GM23338 (cell line): ENCODE measurements around the gene FUT8. TPM values are rescaled to one million over a fixed set of nuclear protein-coding genes. Genes with fewer than 3 reads are reported as not detected.

Experiments used
- ATAC-seq: fragments of 200-7000 bp; cut with Tn5 transposase; 3 replicates; pipeline ENCODE4 v1.9.1; 2020
- DNase-seq: peaks from one replicate; pipeline ENCODE4 v3.0.0-alpha.2; 2015; ENCODE audit warnings: low spot score
- H2AFZ ChIP-seq: fragments of 200-600 bp; sonication (generic); 2 replicates; pipeline ENCODE4 v1.8.0; 2016; ENCODE audit warnings: antibody characterized with exemption, mild to moderate bottlenecking, moderate library complexity
- H3F3A ChIP-seq: fragments of 200-600 bp; sonication (generic); replicated peaks from 2 replicates; pipeline ENCODE4 v1.8.0; 2017; ENCODE audit warnings: antibody characterized with exemption, mixed run types, low read depth
- H3K27ac ChIP-seq: fragments of 200-600 bp; sonication (generic); 2 replicates; pipeline ENCODE4 v1.6.1; 2016; ENCODE audit warnings: low read depth
- H3K27me3 ChIP-seq: fragments of 200-600 bp; sonication (generic); 2 replicates; pipeline ENCODE4 v1.8.0; 2016; ENCODE audit warnings: mild to moderate bottlenecking, mixed run types, moderate library complexity; ENCODE audit not compliant: insufficient read depth
- H3K36me3 ChIP-seq: fragments of 200-600 bp; sonication (generic); 2 replicates; pipeline ENCODE4 v1.8.0; 2016; ENCODE audit warnings: mild to moderate bottlenecking; ENCODE audit not compliant: insufficient read depth
- H3K4me1 ChIP-seq: fragments of 200-600 bp; sonication (generic); 2 replicates; pipeline ENCODE4 v1.8.0; 2016; ENCODE audit warnings: mild to moderate bottlenecking, moderate library complexity; ENCODE audit not compliant: insufficient read depth
- H3K4me2 ChIP-seq: fragments of 200-600 bp; sonication (generic); 2 replicates; pipeline ENCODE4 v1.7.1; 2017; ENCODE audit warnings: mixed run types
- H3K4me3 ChIP-seq: fragments of 200-600 bp; sonication (generic); 2 replicates; pipeline ENCODE4 v1.6.1; 2016; ENCODE audit warnings: mixed run types
- H3K79me2 ChIP-seq: fragments of 200-600 bp; sonication (generic); replicated peaks from 2 replicates; pipeline ENCODE4 v1.8.0; 2017; ENCODE audit warnings: mild to moderate bottlenecking; ENCODE audit not compliant: insufficient read depth
- H3K9me2 ChIP-seq: fragments of 200-600 bp; sonication (generic); 2 replicates; pipeline ENCODE4 v1.8.0; 2017; ENCODE audit not compliant: insufficient read depth
- H4K20me1 ChIP-seq: fragments of 200-600 bp; sonication (generic); replicated peaks from 2 replicates; pipeline ENCODE4 v1.8.0; 2017; ENCODE audit warnings: mild to moderate bottlenecking; ENCODE audit not compliant: insufficient read depth
- H3K27ac Mint-ChIP-seq: 2 replicates; pipeline ENCODE4 v1.8.0; 2020; ENCODE audit warnings: inconsistent platforms, mild to moderate bottlenecking, moderate library complexity, mixed read lengths
- H3K27me3 Mint-ChIP-seq: 3 replicates; pipeline ENCODE4 v1.8.0; 2022; ENCODE audit warnings: low read depth, mild to moderate bottlenecking, moderate library complexity, mixed read lengths, inconsistent platforms; ENCODE audit not compliant: insufficient read depth, poor library complexity
- H3K36me3 Mint-ChIP-seq: 3 replicates; pipeline ENCODE4 v1.8.0; 2021; ENCODE audit warnings: low read depth, mild to moderate bottlenecking, inconsistent platforms, moderate library complexity, mixed read lengths
- H3K4me1 Mint-ChIP-seq: 3 replicates; pipeline ENCODE4 v1.8.0; 2020; ENCODE audit warnings: mild to moderate bottlenecking, inconsistent platforms, mixed read lengths
- H3K4me3 Mint-ChIP-seq: 3 replicates; pipeline ENCODE4 v1.8.0; 2021; ENCODE audit warnings: moderate library complexity, mild to moderate bottlenecking, inconsistent platforms, mixed read lengths
- H3K9me3 Mint-ChIP-seq: 3 replicates; pipeline ENCODE4 v1.8.0; 2020; ENCODE audit warnings: moderate library complexity, mild to moderate bottlenecking, inconsistent platforms, mixed read lengths
- CREB1 ChIP-seq: fragments of 250-450 bp; sonication (Bioruptor Pico); IDR thresholded peaks from 2 replicates; pipeline ENCODE4 v1.5.0; 2020; ENCODE audit warnings: low read depth, mild to moderate bottlenecking, moderate library complexity
- EZH2 ChIP-seq: fragments of 200-600 bp; sonication (generic); IDR thresholded peaks from one replicate; pipeline ENCODE4 v1.8.0; 2017; ENCODE audit warnings: antibody characterized with exemption, mild to moderate bottlenecking, low read depth; ENCODE audit not compliant: unreplicated experiment
- EZH2phosphoT487 ChIP-seq: fragments of 200-600 bp; sonication (generic); IDR thresholded peaks from one replicate; pipeline ENCODE4 v1.8.1; 2018; ENCODE audit warnings: antibody characterized with exemption; ENCODE audit not compliant: unreplicated experiment
- JUNB ChIP-seq: IDR thresholded peaks from one replicate; pipeline ENCODE4 v1.6.1; 2016; ENCODE audit warnings: antibody characterized with exemption; ENCODE audit not compliant: unreplicated experiment
- NANOG ChIP-seq: IDR thresholded peaks from 2 replicates; pipeline ENCODE4 v1.6.1; 2016; ENCODE audit warnings: antibody characterized with exemption, borderline replicate concordance
- POLR2AphosphoS5 ChIP-seq: IDR thresholded peaks from 2 replicates; pipeline ENCODE4 v1.6.1; 2016; ENCODE audit warnings: antibody characterized with exemption, low read depth
- STAT1 ChIP-seq: IDR thresholded peaks from one replicate; pipeline ENCODE4 v1.6.1; 2016; ENCODE audit warnings: antibody characterized with exemption; ENCODE audit not compliant: unreplicated experiment
- ZNF114 ChIP-seq: fragments of 250-450 bp; sonication (Bioruptor Pico); IDR thresholded peaks from 2 replicates; pipeline ENCODE4 v1.5.0; 2020; ENCODE audit warnings: mild to moderate bottlenecking, moderate library complexity
- ZNF331 ChIP-seq: fragments of 250-450 bp; sonication (Bioruptor Pico); IDR thresholded peaks from 2 replicates; pipeline ENCODE4 v1.5.0; 2020; ENCODE audit warnings: low read depth, mild to moderate bottlenecking, moderate library complexity
- polyA plus RNA-seq: library from polyadenylated mRNA; unstranded; fragments of >200 nt; fragmentation: Nextera tagmentation; extraction: Ambion mirVana; gene quantifications from 2 replicates; pipeline ENCODE4 v1.2.1, GENCODE V29; 2016
- total RNA-seq: library from RNA; depleted of rRNA; stranded (reverse); fragments of >200 nt; shearing (Covaris generic); gene quantifications from 2 replicates; pipeline ENCODE4 v1.2.3, GENCODE V29; 2014
- TF ChIP-seq, protein P1 (sequence below): fragments of 250-450 bp; sonication (Bioruptor Pico); IDR thresholded peaks from 2 replicates; pipeline ENCODE4 v1.5.0; 2020; ENCODE audit warnings: mild to moderate bottlenecking, moderate library complexity
- TF ChIP-seq, protein P2 (sequence below), 2 experiments: fragments of 200-600 bp in 1 of 2; sonication (generic) in 1 of 2; conservative IDR thresholded peaks; 2 replicates each; pipeline versions ENCODE4 v1.5.1 to v1.6.1; 2016 to 2017; ENCODE audit warnings: antibody characterized with exemption in 2 of 2, low read depth in 2 of 2, mild to moderate bottlenecking in 2 of 2, moderate library complexity in 1 of 2
- TF ChIP-seq, protein P3 (sequence below): IDR thresholded peaks from one replicate; pipeline ENCODE4 v1.6.1; 2018; ENCODE audit warnings: antibody characterized with exemption; ENCODE audit not compliant: unreplicated experiment
- TF ChIP-seq, protein P4 (sequence below): IDR thresholded peaks from 2 replicates; pipeline ENCODE4 v1.6.1; 2016; ENCODE audit warnings: antibody characterized with exemption

Gene FUT8
- total and polyA plus RNA-seq, 2 experiments from 2014 or later, result 8.2 to 23.2 TPM

DNA sequence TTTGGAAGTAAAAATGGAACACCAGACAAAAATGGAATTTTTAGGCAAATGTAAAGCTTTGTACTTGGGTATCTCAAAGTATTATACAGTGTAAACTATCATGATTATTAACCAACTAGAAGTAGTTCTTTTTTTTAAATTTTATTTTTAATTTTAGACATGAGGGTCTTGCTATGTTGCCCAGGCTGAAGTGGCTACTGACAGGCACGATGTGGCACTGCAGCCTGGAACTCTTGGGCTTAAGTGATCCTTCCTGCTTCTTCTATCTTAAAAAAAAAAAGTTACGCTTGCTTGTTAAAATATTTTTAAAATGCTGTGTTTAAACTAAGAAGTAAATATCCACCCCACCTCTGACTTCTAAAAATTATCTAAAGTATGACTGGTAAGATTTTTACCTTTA is 1.9 kb upstream of the FUT8 start:
- peaks cover 23% of the 10 kb centered on the region for H3K4me1 Mint-ChIP-seq
- DNase-seq (no peak), ATAC-seq (no peak)
- Histone ChIP-seq H3K4me2 (no peak overlapping the region), H4K20me1 (no peaks in the 10 kb centered on the region), H3K36me3 (no peaks in the 10 kb centered on the region), H3K79me2 (peaks cover 14% of the 10 kb centered on the region; the same call in 1 of the 2 replicates), H3K4me3 (peak overlapping the region; percentile 84; the same call in 1 of the 2 replicates), H3F3A (0 out of 2 replicates have a peak, but pooled peaks cover 3% of the 10 kb centered on the region), H2AFZ (no peak overlapping the region), H3K4me1 (peaks cover 9% of the 10 kb centered on the region), H3K9me2 (no peaks in the 10 kb centered on the region), H3K27ac (no peak overlapping the region), H3K27me3 (peaks cover 13% of the 10 kb centered on the region)
- no peaks in the 10 kb centered on the region for H3K36me3 Mint-ChIP-seq
- H3K27ac Mint-ChIP-seq, result no peak overlapping the region
- H3K9me3 Mint-ChIP-seq, result no peaks in the 10 kb centered on the region; the same call in 2 of the 3 replicates
- TF ChIP-seq ZNF331 (CRISPR knock-in tag), result no peak
- TF ChIP-seq, protein P1, sequence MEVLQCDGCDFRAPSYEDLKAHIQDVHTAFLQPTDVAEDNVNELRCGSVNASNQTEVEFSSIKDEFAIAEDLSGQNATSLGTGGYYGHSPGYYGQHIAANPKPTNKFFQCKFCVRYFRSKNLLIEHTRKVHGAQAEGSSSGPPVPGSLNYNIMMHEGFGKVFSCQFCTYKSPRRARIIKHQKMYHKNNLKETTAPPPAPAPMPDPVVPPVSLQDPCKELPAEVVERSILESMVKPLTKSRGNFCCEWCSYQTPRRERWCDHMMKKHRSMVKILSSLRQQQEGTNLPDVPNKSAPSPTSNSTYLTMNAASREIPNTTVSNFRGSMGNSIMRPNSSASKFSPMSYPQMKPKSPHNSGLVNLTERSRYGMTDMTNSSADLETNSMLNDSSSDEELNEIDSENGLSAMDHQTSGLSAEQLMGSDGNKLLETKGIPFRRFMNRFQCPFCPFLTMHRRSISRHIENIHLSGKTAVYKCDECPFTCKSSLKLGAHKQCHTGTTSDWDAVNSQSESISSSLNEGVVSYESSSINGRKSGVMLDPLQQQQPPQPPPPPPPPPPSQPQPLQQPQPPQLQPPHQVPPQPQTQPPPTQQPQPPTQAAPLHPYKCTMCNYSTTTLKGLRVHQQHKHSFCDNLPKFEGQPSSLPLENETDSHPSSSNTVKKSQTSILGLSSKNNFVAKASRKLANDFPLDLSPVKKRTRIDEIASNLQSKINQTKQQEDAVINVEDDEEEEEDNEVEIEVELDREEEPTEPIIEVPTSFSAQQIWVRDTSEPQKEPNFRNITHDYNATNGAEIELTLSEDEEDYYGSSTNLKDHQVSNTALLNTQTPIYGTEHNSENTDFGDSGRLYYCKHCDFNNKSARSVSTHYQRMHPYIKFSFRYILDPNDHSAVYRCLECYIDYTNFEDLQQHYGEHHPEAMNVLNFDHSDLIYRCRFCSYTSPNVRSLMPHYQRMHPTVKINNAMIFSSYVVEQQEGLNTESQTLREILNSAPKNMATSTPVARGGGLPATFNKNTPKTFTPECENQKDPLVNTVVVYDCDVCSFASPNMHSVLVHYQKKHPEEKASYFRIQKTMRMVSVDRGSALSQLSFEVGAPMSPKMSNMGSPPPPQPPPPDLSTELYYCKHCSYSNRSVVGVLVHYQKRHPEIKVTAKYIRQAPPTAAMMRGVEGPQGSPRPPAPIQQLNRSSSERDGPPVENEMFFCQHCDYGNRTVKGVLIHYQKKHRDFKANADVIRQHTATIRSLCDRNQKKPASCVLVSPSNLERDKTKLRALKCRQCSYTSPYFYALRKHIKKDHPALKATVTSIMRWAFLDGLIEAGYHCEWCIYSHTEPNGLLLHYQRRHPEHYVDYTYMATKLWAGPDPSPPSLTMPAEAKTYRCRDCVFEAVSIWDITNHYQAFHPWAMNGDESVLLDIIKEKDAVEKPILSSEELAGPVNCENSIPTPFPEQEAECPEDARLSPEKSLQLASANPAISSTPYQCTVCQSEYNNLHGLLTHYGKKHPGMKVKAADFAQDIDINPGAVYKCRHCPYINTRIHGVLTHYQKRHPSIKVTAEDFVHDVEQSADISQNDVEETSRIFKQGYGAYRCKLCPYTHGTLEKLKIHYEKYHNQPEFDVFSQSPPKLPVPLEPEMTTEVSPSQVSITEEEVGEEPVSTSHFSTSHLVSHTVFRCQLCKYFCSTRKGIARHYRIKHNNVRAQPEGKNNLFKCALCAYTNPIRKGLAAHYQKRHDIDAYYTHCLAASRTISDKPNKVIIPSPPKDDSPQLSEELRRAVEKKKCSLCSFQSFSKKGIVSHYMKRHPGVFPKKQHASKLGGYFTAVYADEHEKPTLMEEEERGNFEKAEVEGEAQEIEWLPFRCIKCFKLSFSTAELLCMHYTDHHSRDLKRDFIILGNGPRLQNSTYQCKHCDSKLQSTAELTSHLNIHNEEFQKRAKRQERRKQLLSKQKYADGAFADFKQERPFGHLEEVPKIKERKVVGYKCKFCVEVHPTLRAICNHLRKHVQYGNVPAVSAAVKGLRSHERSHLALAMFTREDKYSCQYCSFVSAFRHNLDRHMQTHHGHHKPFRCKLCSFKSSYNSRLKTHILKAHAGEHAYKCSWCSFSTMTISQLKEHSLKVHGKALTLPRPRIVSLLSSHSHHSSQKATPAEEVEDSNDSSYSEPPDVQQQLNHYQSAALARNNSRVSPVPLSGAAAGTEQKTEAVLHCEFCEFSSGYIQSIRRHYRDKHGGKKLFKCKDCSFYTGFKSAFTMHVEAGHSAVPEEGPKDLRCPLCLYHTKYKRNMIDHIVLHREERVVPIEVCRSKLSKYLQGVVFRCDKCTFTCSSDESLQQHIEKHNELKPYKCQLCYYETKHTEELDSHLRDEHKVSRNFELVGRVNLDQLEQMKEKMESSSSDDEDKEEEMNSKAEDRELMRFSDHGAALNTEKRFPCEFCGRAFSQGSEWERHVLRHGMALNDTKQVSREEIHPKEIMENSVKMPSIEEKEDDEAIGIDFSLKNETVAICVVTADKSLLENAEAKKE (CRISPR knock-in tag), result no peak
- TF ChIP-seq STAT1, result no peak
- TF ChIP-seq ZNF114, result no peak
- TF ChIP-seq EZH2, result no peak
- TF ChIP-seq, protein P2, sequence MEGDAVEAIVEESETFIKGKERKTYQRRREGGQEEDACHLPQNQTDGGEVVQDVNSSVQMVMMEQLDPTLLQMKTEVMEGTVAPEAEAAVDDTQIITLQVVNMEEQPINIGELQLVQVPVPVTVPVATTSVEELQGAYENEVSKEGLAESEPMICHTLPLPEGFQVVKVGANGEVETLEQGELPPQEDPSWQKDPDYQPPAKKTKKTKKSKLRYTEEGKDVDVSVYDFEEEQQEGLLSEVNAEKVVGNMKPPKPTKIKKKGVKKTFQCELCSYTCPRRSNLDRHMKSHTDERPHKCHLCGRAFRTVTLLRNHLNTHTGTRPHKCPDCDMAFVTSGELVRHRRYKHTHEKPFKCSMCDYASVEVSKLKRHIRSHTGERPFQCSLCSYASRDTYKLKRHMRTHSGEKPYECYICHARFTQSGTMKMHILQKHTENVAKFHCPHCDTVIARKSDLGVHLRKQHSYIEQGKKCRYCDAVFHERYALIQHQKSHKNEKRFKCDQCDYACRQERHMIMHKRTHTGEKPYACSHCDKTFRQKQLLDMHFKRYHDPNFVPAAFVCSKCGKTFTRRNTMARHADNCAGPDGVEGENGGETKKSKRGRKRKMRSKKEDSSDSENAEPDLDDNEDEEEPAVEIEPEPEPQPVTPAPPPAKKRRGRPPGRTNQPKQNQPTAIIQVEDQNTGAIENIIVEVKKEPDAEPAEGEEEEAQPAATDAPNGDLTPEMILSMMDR (conservative IDR thresholded peaks at IDR 0.05; ENCODE audit: low read depth in 2 of 2), result no peak
- TF ChIP-seq NANOG, result no peak
- TF ChIP-seq, protein P3, sequence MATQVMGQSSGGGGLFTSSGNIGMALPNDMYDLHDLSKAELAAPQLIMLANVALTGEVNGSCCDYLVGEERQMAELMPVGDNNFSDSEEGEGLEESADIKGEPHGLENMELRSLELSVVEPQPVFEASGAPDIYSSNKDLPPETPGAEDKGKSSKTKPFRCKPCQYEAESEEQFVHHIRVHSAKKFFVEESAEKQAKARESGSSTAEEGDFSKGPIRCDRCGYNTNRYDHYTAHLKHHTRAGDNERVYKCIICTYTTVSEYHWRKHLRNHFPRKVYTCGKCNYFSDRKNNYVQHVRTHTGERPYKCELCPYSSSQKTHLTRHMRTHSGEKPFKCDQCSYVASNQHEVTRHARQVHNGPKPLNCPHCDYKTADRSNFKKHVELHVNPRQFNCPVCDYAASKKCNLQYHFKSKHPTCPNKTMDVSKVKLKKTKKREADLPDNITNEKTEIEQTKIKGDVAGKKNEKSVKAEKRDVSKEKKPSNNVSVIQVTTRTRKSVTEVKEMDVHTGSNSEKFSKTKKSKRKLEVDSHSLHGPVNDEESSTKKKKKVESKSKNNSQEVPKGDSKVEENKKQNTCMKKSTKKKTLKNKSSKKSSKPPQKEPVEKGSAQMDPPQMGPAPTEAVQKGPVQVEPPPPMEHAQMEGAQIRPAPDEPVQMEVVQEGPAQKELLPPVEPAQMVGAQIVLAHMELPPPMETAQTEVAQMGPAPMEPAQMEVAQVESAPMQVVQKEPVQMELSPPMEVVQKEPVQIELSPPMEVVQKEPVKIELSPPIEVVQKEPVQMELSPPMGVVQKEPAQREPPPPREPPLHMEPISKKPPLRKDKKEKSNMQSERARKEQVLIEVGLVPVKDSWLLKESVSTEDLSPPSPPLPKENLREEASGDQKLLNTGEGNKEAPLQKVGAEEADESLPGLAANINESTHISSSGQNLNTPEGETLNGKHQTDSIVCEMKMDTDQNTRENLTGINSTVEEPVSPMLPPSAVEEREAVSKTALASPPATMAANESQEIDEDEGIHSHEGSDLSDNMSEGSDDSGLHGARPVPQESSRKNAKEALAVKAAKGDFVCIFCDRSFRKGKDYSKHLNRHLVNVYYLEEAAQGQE, result no peak
- TF ChIP-seq POLR2AphosphoS5, result no peak
- no peak for TF ChIP-seq CREB1 (CRISPR knock-in tag)
- no peak for TF ChIP-seq JUNB
- TF ChIP-seq, protein P4, sequence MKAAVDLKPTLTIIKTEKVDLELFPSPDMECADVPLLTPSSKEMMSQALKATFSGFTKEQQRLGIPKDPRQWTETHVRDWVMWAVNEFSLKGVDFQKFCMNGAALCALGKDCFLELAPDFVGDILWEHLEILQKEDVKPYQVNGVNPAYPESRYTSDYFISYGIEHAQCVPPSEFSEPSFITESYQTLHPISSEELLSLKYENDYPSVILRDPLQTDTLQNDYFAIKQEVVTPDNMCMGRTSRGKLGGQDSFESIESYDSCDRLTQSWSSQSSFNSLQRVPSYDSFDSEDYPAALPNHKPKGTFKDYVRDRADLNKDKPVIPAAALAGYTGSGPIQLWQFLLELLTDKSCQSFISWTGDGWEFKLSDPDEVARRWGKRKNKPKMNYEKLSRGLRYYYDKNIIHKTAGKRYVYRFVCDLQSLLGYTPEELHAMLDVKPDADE, result no peak
- no peak for TF ChIP-seq EZH2phosphoT487
- peaks cover 3% of the 10 kb centered on the region for H3K27me3 Mint-ChIP-seq
- H3K4me3 Mint-ChIP-seq, result peak overlapping the region; percentile 93; the same call in 1 of the 3 replicates
